Measurements from ENCODE around the gene SND1. TPM values are rescaled to one million over a fixed set of nuclear protein-coding genes. Genes with fewer than 3 reads are reported as not detected.

The SND1 gene
- total and polyA plus RNA-seq, 2 donors (not counting 1 experiment from before 2014, with no cell fraction given): 44.4 to 165 TPM

DNA sequence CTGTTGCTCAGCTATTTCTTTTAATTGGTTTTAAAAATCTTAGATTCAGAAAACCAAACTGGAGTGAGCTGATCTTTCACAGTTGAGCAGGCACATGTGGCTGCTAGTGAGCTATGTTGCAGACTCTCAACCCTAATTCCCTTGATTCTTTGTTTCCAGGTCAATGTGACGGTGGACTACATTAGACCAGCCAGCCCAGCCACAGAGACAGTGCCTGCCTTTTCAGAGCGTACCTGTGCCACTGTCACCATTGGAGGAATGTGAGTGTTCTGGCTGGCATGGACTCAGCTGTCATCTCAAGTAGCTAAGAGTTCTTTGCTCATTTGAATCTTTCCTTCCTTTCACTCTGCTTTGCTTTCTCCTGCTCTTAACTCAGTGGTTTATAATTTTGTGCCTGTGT lies 192.2 kb downstream of the SND1 start:
- WGBS (ENCODE audit: insufficient coverage): 100% methylated on average over 2 of the region's 2 CpGs
- ATAC-seq (ENCODE audit: low read depth) (no peak), DNase-seq (no peak)
- no peak overlapping the region for H3K4me2 ChIP-seq (replicated peaks; ENCODE audit: low read depth, low read length, poor library complexity, severe bottlenecking)
- no peaks in the 10 kb centered on the region for H4K20me1 ChIP-seq (ENCODE audit: control insufficient read depth, insufficient read depth, low read length, poor library complexity, severe bottlenecking)
- H3K36me3 ChIP-seq (replicated peaks in 1 of 2; ENCODE audit: control extremely low read depth in 1 of 2, control insufficient read depth in 1 of 2, extremely low read depth in 1 of 2, insufficient read depth in 2 of 2, low read length in 1 of 2): peaks cover 0 to 8% of the 10 kb centered on the region in 2 experiments
- no peaks in the 10 kb centered on the region for H3K9me3 ChIP-seq (ENCODE audit: control extremely low read depth in 1 of 3, control insufficient read depth in 2 of 3, insufficient read depth in 1 of 3, low read length in 2 of 3)
- H3K4me1 ChIP-seq (ENCODE audit: control insufficient read depth in 2 of 2, insufficient read depth in 2 of 2, low read length in 2 of 2): peaks cover 8 to 9% of the 10 kb centered on the region in 2 donors
- Mint-ChIP-seq H3K27me3 (no peaks in the 10 kb centered on the region), H3K9me3 (ENCODE audit: insufficient read depth) (no peaks in the 10 kb centered on the region), H3K4me1 (peaks cover 16% of the 10 kb centered on the region), H3K4me3 (no peak overlapping the region), H3K27ac (no peak overlapping the region)
- H3K79me2 ChIP-seq (ENCODE audit: control insufficient read depth, insufficient read depth, low read length): peaks cover 3% of the 10 kb centered on the region
- no peak overlapping the region for H3K27ac ChIP-seq (ENCODE audit: low read length in 2 of 2)
- H3K9ac ChIP-seq (ENCODE audit: low read length): no peak overlapping the region
- TF ChIP-seq EZH2 (IDR thresholded peaks at IDR 0.05; ENCODE audit: borderline replicate concordance, insufficient read depth, low read depth, low read length, poor library complexity, severe bottlenecking): no peak
- TF ChIP-seq, protein P1, sequence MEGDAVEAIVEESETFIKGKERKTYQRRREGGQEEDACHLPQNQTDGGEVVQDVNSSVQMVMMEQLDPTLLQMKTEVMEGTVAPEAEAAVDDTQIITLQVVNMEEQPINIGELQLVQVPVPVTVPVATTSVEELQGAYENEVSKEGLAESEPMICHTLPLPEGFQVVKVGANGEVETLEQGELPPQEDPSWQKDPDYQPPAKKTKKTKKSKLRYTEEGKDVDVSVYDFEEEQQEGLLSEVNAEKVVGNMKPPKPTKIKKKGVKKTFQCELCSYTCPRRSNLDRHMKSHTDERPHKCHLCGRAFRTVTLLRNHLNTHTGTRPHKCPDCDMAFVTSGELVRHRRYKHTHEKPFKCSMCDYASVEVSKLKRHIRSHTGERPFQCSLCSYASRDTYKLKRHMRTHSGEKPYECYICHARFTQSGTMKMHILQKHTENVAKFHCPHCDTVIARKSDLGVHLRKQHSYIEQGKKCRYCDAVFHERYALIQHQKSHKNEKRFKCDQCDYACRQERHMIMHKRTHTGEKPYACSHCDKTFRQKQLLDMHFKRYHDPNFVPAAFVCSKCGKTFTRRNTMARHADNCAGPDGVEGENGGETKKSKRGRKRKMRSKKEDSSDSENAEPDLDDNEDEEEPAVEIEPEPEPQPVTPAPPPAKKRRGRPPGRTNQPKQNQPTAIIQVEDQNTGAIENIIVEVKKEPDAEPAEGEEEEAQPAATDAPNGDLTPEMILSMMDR (IDR thresholded peaks at IDR 0.05): no peak
- H3K4me3 ChIP-seq (ENCODE audit: control extremely low read depth in 1 of 5, extremely low read depth in 1 of 5, insufficient read depth in 1 of 5, low read depth in 2 of 5, low read length in 4 of 5): no peak overlapping the region
- H2AFZ ChIP-seq (ENCODE audit: insufficient read depth, low read depth, low read length, poor library complexity, severe bottlenecking): no peak overlapping the region
- no peaks in the 10 kb centered on the region for H3K27me3 ChIP-seq (replicated peaks in 1 of 4; ENCODE audit: control extremely low read depth in 1 of 4, control insufficient read depth in 3 of 4, insufficient read depth in 4 of 4, low read length in 3 of 4)
- ChIA-PET POLR2A (no interaction called here), CTCF (interaction anchor here (0.7 to 1.2 kb wide), 2 partner anchors 11 to 51 kb away, joined by 3 read pairs; no protein-coding TSS in a partner anchor)
- intact Hi-C loops (cut with micrococcal nuclease): no loop called here

- Histone ChIP-seq H3K36me3 (replicated peaks in 1 of 2; ENCODE audit: control extremely low read depth in 1 of 2, control insufficient read depth in 1 of 2, extremely low read depth in 1 of 2, insufficient read depth in 2 of 2, low read length in 1 of 2) (peaks cover 0 to 15% of the 10 kb centered on the region in 2 experiments), H3K27ac (ENCODE audit: low read length in 2 of 2) (no peak overlapping the region), H3K4me3 (ENCODE audit: control extremely low read depth in 1 of 5, extremely low read depth in 1 of 5, insufficient read depth in 1 of 5, low read depth in 2 of 5, low read length in 4 of 5) (no peak overlapping the region), H4K20me1 (ENCODE audit: control insufficient read depth, insufficient read depth, low read length, poor library complexity, severe bottlenecking) (no peaks in the 10 kb centered on the region), H3K4me2 (replicated peaks; ENCODE audit: low read depth, low read length, poor library complexity, severe bottlenecking) (no peak overlapping the region), H3K79me2 (ENCODE audit: control insufficient read depth, insufficient read depth, low read length) (no peaks in the 10 kb centered on the region), H2AFZ (ENCODE audit: insufficient read depth, low read depth, low read length, poor library complexity, severe bottlenecking) (no peak overlapping the region), H3K4me1 (ENCODE audit: control insufficient read depth in 2 of 2, insufficient read depth in 2 of 2, low read length in 2 of 2) (peaks cover 8 to 9% of the 10 kb centered on the region in 2 donors), H3K27me3 (replicated peaks in 1 of 4; ENCODE audit: control extremely low read depth in 1 of 4, control insufficient read depth in 3 of 4, insufficient read depth in 4 of 4, low read length in 3 of 4) (no peaks in the 10 kb centered on the region), H3K9ac (ENCODE audit: low read length) (no peak overlapping the region), H3K9me3 (ENCODE audit: control extremely low read depth in 1 of 3, control insufficient read depth in 2 of 3, insufficient read depth in 1 of 3, low read length in 2 of 3) (no peaks in the 10 kb centered on the region)
- CTCF ChIA-PET: no interaction called here
- H3K4me3 Mint-ChIP-seq: no peak overlapping the region
- no peaks in the 10 kb centered on the region for H3K9me3 Mint-ChIP-seq (ENCODE audit: insufficient read depth)
- no peak for ATAC-seq (ENCODE audit: low read depth)
- WGBS (ENCODE audit: insufficient coverage): 100% methylated on average over 1 of the region's 2 CpGs
- TF ChIP-seq EZH2 (IDR thresholded peaks at IDR 0.05; ENCODE audit: borderline replicate concordance, insufficient read depth, low read depth, low read length, poor library complexity, severe bottlenecking): no peak
- TF ChIP-seq, protein P1 (IDR thresholded peaks at IDR 0.05): no peak
- intact Hi-C loops (cut with micrococcal nuclease): no loop called here
- peaks cover 16% of the 10 kb centered on the region for H3K4me1 Mint-ChIP-seq
- POLR2A ChIA-PET: no interaction called here
- H3K27me3 Mint-ChIP-seq: no peaks in the 10 kb centered on the region
- no peak overlapping the region for H3K27ac Mint-ChIP-seq
- no peak for DNase-seq
Measured at GRCh38 chr7:127844707-127845331, 192.8 kb downstream of the SND1 start.

All from B cell (primary cell).